Smooth muscle cell of the brain vasculature (primary cell): ENCODE measurements around the gene KLLN.
"Not testable (repeated sequence)": the region's sequence is repeated elsewhere in the genome, so short reads cannot be mapped to it uniquely, and the experiment has no call there.

ENCODE experiments used
- DNase-seq: peaks from one replicate; pipeline ENCODE4 v3.0.0-alpha.2; 2012; ENCODE audit warnings: low read depth, low spot score

The KLLN gene

GRCh38 chr10:87863053-87863943 lies at the start of gene KLLN, which contains the start of gene PTEN:
Gene KLLN, minus strand, starts transcription at chr10:87863533. Its CDS starts 1,046 bp downstream, at chr10:87862487.
Gene PTEN, plus strand, starts transcription at chr10:87863625. Its CDS starts 845 bp downstream, at chr10:87864470.
- peak; percentile 75 for DNase-seq

GRCh38 chr10:87903396-87903795 lies 40.1 kb upstream of the KLLN start:
- not testable (repeated sequence) for DNase-seq

GRCh38 chr10:87897957-87898356 lies 34.6 kb upstream of the KLLN start:
- not testable (repeated sequence) for DNase-seq

- DNase-seq: no peak
Observed at GRCh38 chr10:87896216-87896615, 32.9 kb upstream of the KLLN start.

GRCh38 chr10:87895430-87895829 lies 32.1 kb upstream of the KLLN start:
- no peak for DNase-seq

- DNase-seq: no peak
Observed at GRCh38 chr10:87887548-87888289, 24.4 kb upstream of the KLLN start.

GRCh38 chr10:87887146-87887545 lies 23.8 kb upstream of the KLLN start:
- DNase-seq: no peak

- no peak for DNase-seq
Observed at GRCh38 chr10:87886635-87887034, 23.3 kb upstream of the KLLN start.

GRCh38 chr10:87882555-87883294 lies 19.4 kb upstream of the KLLN start:
- DNase-seq: no peak

- not testable (repeated sequence) for DNase-seq
Observed at GRCh38 chr10:87881373-87882059, 18.2 kb upstream of the KLLN start.

GRCh38 chr10:87880336-87880735 lies 17.0 kb upstream of the KLLN start:
- no peak for DNase-seq

GRCh38 chr10:87878664-87879459 lies 15.5 kb upstream of the KLLN start:
- DNase-seq: no peak

- DNase-seq: no peak
Observed at GRCh38 chr10:87875929-87876571, 12.7 kb upstream of the KLLN start.

- no peak for DNase-seq
Observed at GRCh38 chr10:87873656-87874055, 10.3 kb upstream of the KLLN start.

- no peak for DNase-seq
Observed at GRCh38 chr10:87872828-87873227, 9.5 kb upstream of the KLLN start.

GRCh38 chr10:87869773-87870551 lies 6.6 kb upstream of the KLLN start:
- DNase-seq: no peak

GRCh38 chr10:87869139-87869538 lies 5.8 kb upstream of the KLLN start:
- not testable (repeated sequence) for DNase-seq

GRCh38 chr10:87868277-87868676 lies 4.9 kb upstream of the KLLN start:
- no peak for DNase-seq

GRCh38 chr10:87867453-87867852 lies 4.1 kb upstream of the KLLN start:
- no peak for DNase-seq
